Measurements from ENCODE around the gene PTGFRN. TPM values are rescaled to one million over a fixed set of nuclear protein-coding genes. Genes with fewer than 3 reads are reported as not detected.

The PTGFRN gene
- total and polyA plus RNA-seq, 2 donors: 19.7 to 26.0 TPM

- 93% methylated on average over 5 of the region's 5 CpGs for WGBS
- peaks cover 0 to 16% of the 10 kb centered on the region in 2 donors for H3K4me1 ChIP-seq (ENCODE audit: control insufficient read depth in 2 of 2, insufficient read depth in 2 of 2, low read length in 2 of 2)
- no peak overlapping the region for H3K27ac ChIP-seq (ENCODE audit: low read depth in 1 of 2, low read length in 1 of 2)
- no peaks in the 10 kb centered on the region for H3K36me3 ChIP-seq (ENCODE audit: control insufficient read depth in 2 of 2, insufficient read depth in 2 of 2, low read length in 1 of 2)
- no peak overlapping the region for H3K4me3 ChIP-seq (ENCODE audit: low read length in 2 of 2)
- no peak for DNase-seq (ENCODE audit: low read depth in 6 of 9, low spot score in 9 of 9)
- H3K27me3 ChIP-seq (ENCODE audit: control insufficient read depth in 2 of 2, insufficient read depth in 1 of 2, low read length in 1 of 2): no peaks in the 10 kb centered on the region
- H3K9me3 ChIP-seq (ENCODE audit: control insufficient read depth in 2 of 2, insufficient read depth in 1 of 2, low read length in 1 of 2): no peaks in the 10 kb centered on the region
Observed at GRCh38 chr1:117014209-117014608, 104.5 kb downstream of the PTGFRN start.

- Histone ChIP-seq H3K27me3 (ENCODE audit: control insufficient read depth in 2 of 2, insufficient read depth in 1 of 2, low read length in 1 of 2) (no peaks in the 10 kb centered on the region), H3K4me3 (ENCODE audit: low read length in 2 of 2) (no peak overlapping the region), H3K4me1 (ENCODE audit: control insufficient read depth in 2 of 2, insufficient read depth in 2 of 2, low read length in 2 of 2) (peaks cover 0 to 16% of the 10 kb centered on the region in 2 donors), H3K27ac (ENCODE audit: low read depth in 1 of 2, low read length in 1 of 2) (no peak overlapping the region), H3K36me3 (ENCODE audit: control insufficient read depth in 2 of 2, insufficient read depth in 2 of 2, low read length in 1 of 2) (no peaks in the 10 kb centered on the region), H3K9me3 (ENCODE audit: control insufficient read depth in 2 of 2, insufficient read depth in 1 of 2, low read length in 1 of 2) (no peaks in the 10 kb centered on the region)
- WGBS: 96% methylated on average over 3 of the region's 3 CpGs
- DNase-seq (ENCODE audit: low read depth in 6 of 9, low spot score in 9 of 9): no peak
Observed at GRCh38 chr1:117015724-117016123, 106.0 kb downstream of the PTGFRN start.

- no peak for DNase-seq (ENCODE audit: low read depth in 6 of 9, low spot score in 9 of 9)
- no peaks in the 10 kb centered on the region for H3K27me3 ChIP-seq (ENCODE audit: control insufficient read depth in 2 of 2, insufficient read depth in 1 of 2, low read length in 1 of 2)
- peak overlapping the region; percentile 42 to 66 for H3K27ac ChIP-seq (ENCODE audit: low read depth in 1 of 2, low read length in 1 of 2)
- H3K36me3 ChIP-seq (ENCODE audit: control insufficient read depth in 2 of 2, insufficient read depth in 2 of 2, low read length in 1 of 2): no peaks in the 10 kb centered on the region
- H3K9me3 ChIP-seq (ENCODE audit: control insufficient read depth in 2 of 2, insufficient read depth in 1 of 2, low read length in 1 of 2): no peaks in the 10 kb centered on the region
- 92% methylated on average over 4 of the region's 4 CpGs for WGBS
- peaks cover 0 to 16% of the 10 kb centered on the region in 2 donors for H3K4me1 ChIP-seq (ENCODE audit: control insufficient read depth in 2 of 2, insufficient read depth in 2 of 2, low read length in 2 of 2)
- no peak overlapping the region for H3K4me3 ChIP-seq (ENCODE audit: low read length in 2 of 2)
Observed at GRCh38 chr1:117017062-117017461, 107.3 kb downstream of the PTGFRN start.

- no peaks in the 10 kb centered on the region for H3K9me3 ChIP-seq (ENCODE audit: control insufficient read depth in 2 of 2, insufficient read depth in 1 of 2, low read length in 1 of 2)
- 40% methylated on average over 3 of the region's 3 CpGs for WGBS
- no peaks in the 10 kb centered on the region for H3K27me3 ChIP-seq (ENCODE audit: control insufficient read depth in 2 of 2, insufficient read depth in 1 of 2, low read length in 1 of 2)
- peak in 3 of 9 donors; percentile 20 to 54 (median 30) for DNase-seq (ENCODE audit: low read depth in 6 of 9, low spot score in 9 of 9)
- H3K4me3 ChIP-seq (ENCODE audit: low read length in 2 of 2): no peak overlapping the region
- no peaks in the 10 kb centered on the region for H3K36me3 ChIP-seq (ENCODE audit: control insufficient read depth in 2 of 2, insufficient read depth in 2 of 2, low read length in 1 of 2)
- H3K4me1 ChIP-seq (ENCODE audit: control insufficient read depth in 2 of 2, insufficient read depth in 2 of 2, low read length in 2 of 2): peaks cover 0 to 16% of the 10 kb centered on the region in 2 donors
- H3K27ac ChIP-seq (ENCODE audit: low read depth in 1 of 2, low read length in 1 of 2): no peak overlapping the region
Observed at GRCh38 chr1:117017648-117018047, 107.9 kb downstream of the PTGFRN start.

GRCh38 chr1:117020526-117021156 lies 110.9 kb downstream of the PTGFRN start:
- no peak for DNase-seq (ENCODE audit: low read depth in 6 of 9, low spot score in 9 of 9)
- no peaks in the 10 kb centered on the region for H3K27me3 ChIP-seq (ENCODE audit: control insufficient read depth in 2 of 2, insufficient read depth in 1 of 2, low read length in 1 of 2)
- WGBS: 68% methylated on average over 1 of the region's 1 CpG

GRCh38 chr1:117022114-117022513 lies 112.4 kb downstream of the PTGFRN start:
- peaks cover 0 to 10% of the 10 kb centered on the region in 2 donors for H3K4me1 ChIP-seq (ENCODE audit: control insufficient read depth in 2 of 2, insufficient read depth in 2 of 2, low read length in 2 of 2)
- WGBS: 80% methylated on average over 3 of the region's 3 CpGs
- no peak overlapping the region for H3K4me3 ChIP-seq (ENCODE audit: low read length in 2 of 2)

More at GRCh38 chr1:117020526-117021156, 110.9 kb downstream of the PTGFRN start:
- Histone ChIP-seq H3K36me3 (ENCODE audit: control insufficient read depth in 2 of 2, insufficient read depth in 2 of 2, low read length in 1 of 2) (no peaks in the 10 kb centered on the region), H3K4me3 (ENCODE audit: low read length in 2 of 2) (no peak overlapping the region), H3K9me3 (ENCODE audit: control insufficient read depth in 2 of 2, insufficient read depth in 1 of 2, low read length in 1 of 2) (no peaks in the 10 kb centered on the region), H3K27ac (ENCODE audit: low read depth in 1 of 2, low read length in 1 of 2) (no peak overlapping the region), H3K4me1 (ENCODE audit: control insufficient read depth in 2 of 2, insufficient read depth in 2 of 2, low read length in 2 of 2) (peaks cover 0 to 12% of the 10 kb centered on the region in 2 donors)

GRCh38 chr1:117025568-117025967 lies 115.9 kb downstream of the PTGFRN start:
- no peaks in the 10 kb centered on the region for H3K27me3 ChIP-seq (ENCODE audit: control insufficient read depth in 2 of 2, insufficient read depth in 1 of 2, low read length in 1 of 2)
- no peak overlapping the region for H3K4me3 ChIP-seq (ENCODE audit: low read length in 2 of 2)
- H3K27ac ChIP-seq (ENCODE audit: low read depth in 1 of 2, low read length in 1 of 2): no peak overlapping the region
- H3K4me1 ChIP-seq (ENCODE audit: control insufficient read depth in 2 of 2, insufficient read depth in 2 of 2, low read length in 2 of 2): no peaks in the 10 kb centered on the region
- no peaks in the 10 kb centered on the region for H3K9me3 ChIP-seq (ENCODE audit: control insufficient read depth in 2 of 2, insufficient read depth in 1 of 2, low read length in 1 of 2)
- no peak for DNase-seq (ENCODE audit: low read depth in 6 of 9, low spot score in 9 of 9)
- 97% methylated on average over 7 of the region's 7 CpGs for WGBS
- H3K36me3 ChIP-seq (ENCODE audit: control insufficient read depth in 2 of 2, insufficient read depth in 2 of 2, low read length in 1 of 2): no peaks in the 10 kb centered on the region

More at GRCh38 chr1:117022114-117022513, 112.4 kb downstream of the PTGFRN start:
- H3K27me3 ChIP-seq (ENCODE audit: control insufficient read depth in 2 of 2, insufficient read depth in 1 of 2, low read length in 1 of 2): no peaks in the 10 kb centered on the region
- no peaks in the 10 kb centered on the region for H3K36me3 ChIP-seq (ENCODE audit: control insufficient read depth in 2 of 2, insufficient read depth in 2 of 2, low read length in 1 of 2)
- DNase-seq (ENCODE audit: low read depth in 6 of 9, low spot score in 9 of 9): no peak
- H3K27ac ChIP-seq (ENCODE audit: low read depth in 1 of 2, low read length in 1 of 2): no peak overlapping the region
- H3K9me3 ChIP-seq (ENCODE audit: control insufficient read depth in 2 of 2, insufficient read depth in 1 of 2, low read length in 1 of 2): no peaks in the 10 kb centered on the region

GRCh38 chr1:117026361-117026760 lies 116.6 kb downstream of the PTGFRN start:
- 86% methylated on average over 6 of the region's 6 CpGs for WGBS
- H3K27ac ChIP-seq (ENCODE audit: low read depth in 1 of 2, low read length in 1 of 2): no peak overlapping the region
- H3K36me3 ChIP-seq (ENCODE audit: control insufficient read depth in 2 of 2, insufficient read depth in 2 of 2, low read length in 1 of 2): no peaks in the 10 kb centered on the region
- no peak overlapping the region for H3K4me3 ChIP-seq (ENCODE audit: low read length in 2 of 2)
- H3K27me3 ChIP-seq (ENCODE audit: control insufficient read depth in 2 of 2, insufficient read depth in 1 of 2, low read length in 1 of 2): no peaks in the 10 kb centered on the region
- no peaks in the 10 kb centered on the region for H3K4me1 ChIP-seq (ENCODE audit: control insufficient read depth in 2 of 2, insufficient read depth in 2 of 2, low read length in 2 of 2)
- no peak for DNase-seq (ENCODE audit: low read depth in 6 of 9, low spot score in 9 of 9)
- no peaks in the 10 kb centered on the region for H3K9me3 ChIP-seq (ENCODE audit: control insufficient read depth in 2 of 2, insufficient read depth in 1 of 2, low read length in 1 of 2)

- Histone ChIP-seq H3K9me3 (ENCODE audit: control insufficient read depth in 2 of 2, insufficient read depth in 1 of 2, low read length in 1 of 2) (no peaks in the 10 kb centered on the region), H3K27ac (ENCODE audit: low read depth in 1 of 2, low read length in 1 of 2) (no peak overlapping the region), H3K36me3 (ENCODE audit: control insufficient read depth in 2 of 2, insufficient read depth in 2 of 2, low read length in 1 of 2) (no peaks in the 10 kb centered on the region), H3K27me3 (ENCODE audit: control insufficient read depth in 2 of 2, insufficient read depth in 1 of 2, low read length in 1 of 2) (no peaks in the 10 kb centered on the region), H3K4me1 (ENCODE audit: control insufficient read depth in 2 of 2, insufficient read depth in 2 of 2, low read length in 2 of 2) (peaks cover 9 to 14% of the 10 kb centered on the region in 2 donors), H3K4me3 (ENCODE audit: low read length in 2 of 2) (no peak overlapping the region)
- 91% methylated on average over 1 of the region's 1 CpG for WGBS
- no peak for DNase-seq (ENCODE audit: low read depth in 6 of 9, low spot score in 9 of 9)
Observed at GRCh38 chr1:117029685-117030084, 120.0 kb downstream of the PTGFRN start.

Measured in thymus (tissue), 11 donors.